Measurements from ENCODE around the gene ILF2.

DNA sequence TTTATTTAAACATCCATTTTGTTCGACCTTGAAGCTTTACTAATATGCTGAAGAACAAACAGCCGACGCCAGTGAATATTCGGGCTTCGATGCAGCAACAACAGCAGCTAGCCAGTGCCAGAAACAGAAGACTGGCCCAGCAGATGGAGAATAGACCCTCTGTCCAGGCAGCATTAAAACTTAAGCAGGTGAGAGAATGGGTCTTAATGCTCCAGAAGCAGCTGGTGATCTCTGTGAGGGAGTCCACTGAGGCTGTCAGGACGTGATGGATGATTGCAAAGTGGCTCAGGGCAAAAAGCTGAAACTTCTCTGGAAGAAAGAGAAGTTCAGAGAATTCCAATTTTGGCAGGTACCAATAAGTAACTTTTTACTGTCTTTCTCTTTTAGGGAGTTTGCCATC, 32.5 kb downstream of the ILF2 start:
- TF ChIP-seq YY1 (IDR thresholded peaks at IDR 0.05; ENCODE audit: low read depth) (no peak), EGR1 (IDR thresholded peaks at IDR 0.05) (no peak), EP300 (IDR thresholded peaks at IDR 0.05; ENCODE audit: borderline replicate concordance) (no peak), FOXM1 (IDR thresholded peaks at IDR 0.05; ENCODE audit: borderline replicate concordance, low read depth) (no peak)
- TF ChIP-seq, protein P1, sequence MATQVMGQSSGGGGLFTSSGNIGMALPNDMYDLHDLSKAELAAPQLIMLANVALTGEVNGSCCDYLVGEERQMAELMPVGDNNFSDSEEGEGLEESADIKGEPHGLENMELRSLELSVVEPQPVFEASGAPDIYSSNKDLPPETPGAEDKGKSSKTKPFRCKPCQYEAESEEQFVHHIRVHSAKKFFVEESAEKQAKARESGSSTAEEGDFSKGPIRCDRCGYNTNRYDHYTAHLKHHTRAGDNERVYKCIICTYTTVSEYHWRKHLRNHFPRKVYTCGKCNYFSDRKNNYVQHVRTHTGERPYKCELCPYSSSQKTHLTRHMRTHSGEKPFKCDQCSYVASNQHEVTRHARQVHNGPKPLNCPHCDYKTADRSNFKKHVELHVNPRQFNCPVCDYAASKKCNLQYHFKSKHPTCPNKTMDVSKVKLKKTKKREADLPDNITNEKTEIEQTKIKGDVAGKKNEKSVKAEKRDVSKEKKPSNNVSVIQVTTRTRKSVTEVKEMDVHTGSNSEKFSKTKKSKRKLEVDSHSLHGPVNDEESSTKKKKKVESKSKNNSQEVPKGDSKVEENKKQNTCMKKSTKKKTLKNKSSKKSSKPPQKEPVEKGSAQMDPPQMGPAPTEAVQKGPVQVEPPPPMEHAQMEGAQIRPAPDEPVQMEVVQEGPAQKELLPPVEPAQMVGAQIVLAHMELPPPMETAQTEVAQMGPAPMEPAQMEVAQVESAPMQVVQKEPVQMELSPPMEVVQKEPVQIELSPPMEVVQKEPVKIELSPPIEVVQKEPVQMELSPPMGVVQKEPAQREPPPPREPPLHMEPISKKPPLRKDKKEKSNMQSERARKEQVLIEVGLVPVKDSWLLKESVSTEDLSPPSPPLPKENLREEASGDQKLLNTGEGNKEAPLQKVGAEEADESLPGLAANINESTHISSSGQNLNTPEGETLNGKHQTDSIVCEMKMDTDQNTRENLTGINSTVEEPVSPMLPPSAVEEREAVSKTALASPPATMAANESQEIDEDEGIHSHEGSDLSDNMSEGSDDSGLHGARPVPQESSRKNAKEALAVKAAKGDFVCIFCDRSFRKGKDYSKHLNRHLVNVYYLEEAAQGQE (IDR thresholded peaks at IDR 0.05; ENCODE audit: low read depth): no peak
